OCI-LY3 (cell line): ENCODE results near the gene RARA.

ENCODE experiments used
- H2AFZ ChIP-seq: fragments of 200-600, 300-600 bp; shearing (Covaris generic); 2 replicates; pipeline ENCODE4 v1.6.0; 2014; ENCODE audit warnings: antibody characterized with exemption, low read depth, low read length
- H3K27ac ChIP-seq: fragments of 200-600, 300-600 bp; sonication (generic); 2 replicates; pipeline ENCODE4 v1.5.1; 2014; ENCODE audit warnings: mild to moderate bottlenecking, low read length, moderate library complexity, mixed read lengths
- H3K27me3 ChIP-seq: fragments of 200-600, 300-600 bp; sonication (generic); 2 replicates; pipeline ENCODE4 v1.6.1; 2014; ENCODE audit warnings: low read depth, low read length, mixed read lengths
- H3K36me3 ChIP-seq: fragments of 200-600, 300-600 bp; sonication (generic); replicated peaks from 2 replicates; pipeline ENCODE3; 2014; ENCODE audit warnings: low read depth, low read length, mixed read lengths
- H3K4me1 ChIP-seq: fragments of 300-600, 200-600 bp; sonication (generic); 2 replicates; pipeline ENCODE4 v1.6.1; 2014; ENCODE audit warnings: low read length, mixed read lengths
- H3K4me2 ChIP-seq: fragments of 200-600, 300-600 bp; sonication (generic); 2 replicates; pipeline ENCODE4 v1.6.1; 2014; ENCODE audit warnings: low read length, mixed read lengths
- H3K4me3 ChIP-seq: fragments of 300-600, 200-600 bp; sonication (generic); 2 replicates; pipeline ENCODE4 v1.5.1; 2014; ENCODE audit warnings: antibody characterized with exemption, mild to moderate bottlenecking, low read length, moderate library complexity
- H3K79me2 ChIP-seq: fragments of 300-600, 200-600 bp; shearing (Covaris generic); 2 replicates; pipeline ENCODE4 v1.6.1; 2014; ENCODE audit warnings: mild to moderate bottlenecking, low read length, mixed read lengths
- H3K9ac ChIP-seq: fragments of 300-600, 200-600 bp; shearing (Covaris generic); 2 replicates; pipeline ENCODE4 v1.6.0; 2014; ENCODE audit warnings: mild to moderate bottlenecking, low read length, moderate library complexity
- H3K9me3 ChIP-seq: fragments of 200-600, 300-600 bp; shearing (Covaris generic); 2 replicates; pipeline ENCODE4 v1.6.1; 2014; ENCODE audit warnings: low read length, mixed read lengths; ENCODE audit not compliant: insufficient read depth
- H4K20me1 ChIP-seq: fragments of 200-600, 300-600 bp; sonication (generic); 2 replicates; pipeline ENCODE4 v1.6.1; 2016; ENCODE audit warnings: low read length, mixed read lengths; ENCODE audit not compliant: insufficient read depth
- EZH2phosphoT487 ChIP-seq: fragments of 200-600 bp; shearing (Covaris generic); IDR thresholded peaks from 2 replicates; pipeline ENCODE4 v1.6.1; 2018; ENCODE audit warnings: antibody characterized with exemption, mixed run types, low read depth
- TF ChIP-seq, protein P1 (sequence below): fragments of 200-600, 300-600 bp; sonication (generic); IDR thresholded peaks from 2 replicates; pipeline ENCODE4 v1.5.1; 2014; ENCODE audit warnings: antibody characterized with exemption, low read length, low read depth

RARA gene

GRCh38 chr17:40331743-40332641 lies 23.0 kb downstream of the RARA start:
- no peak overlapping the region for H3K27ac ChIP-seq
- H3K4me2 ChIP-seq, result no peak overlapping the region
- H3K79me2 ChIP-seq, result peaks cover 79% of the 10 kb centered on the region
- H3K4me1 ChIP-seq, result peaks cover 19% of the 10 kb centered on the region
- no peaks in the 10 kb centered on the region for H3K9me3 ChIP-seq
- H3K4me3 ChIP-seq, result no peak overlapping the region
- no peak overlapping the region for H3K9ac ChIP-seq
- H4K20me1 ChIP-seq, result peaks cover 61% of the 10 kb centered on the region
- no peak for TF ChIP-seq EZH2phosphoT487
- TF ChIP-seq, protein P1, sequence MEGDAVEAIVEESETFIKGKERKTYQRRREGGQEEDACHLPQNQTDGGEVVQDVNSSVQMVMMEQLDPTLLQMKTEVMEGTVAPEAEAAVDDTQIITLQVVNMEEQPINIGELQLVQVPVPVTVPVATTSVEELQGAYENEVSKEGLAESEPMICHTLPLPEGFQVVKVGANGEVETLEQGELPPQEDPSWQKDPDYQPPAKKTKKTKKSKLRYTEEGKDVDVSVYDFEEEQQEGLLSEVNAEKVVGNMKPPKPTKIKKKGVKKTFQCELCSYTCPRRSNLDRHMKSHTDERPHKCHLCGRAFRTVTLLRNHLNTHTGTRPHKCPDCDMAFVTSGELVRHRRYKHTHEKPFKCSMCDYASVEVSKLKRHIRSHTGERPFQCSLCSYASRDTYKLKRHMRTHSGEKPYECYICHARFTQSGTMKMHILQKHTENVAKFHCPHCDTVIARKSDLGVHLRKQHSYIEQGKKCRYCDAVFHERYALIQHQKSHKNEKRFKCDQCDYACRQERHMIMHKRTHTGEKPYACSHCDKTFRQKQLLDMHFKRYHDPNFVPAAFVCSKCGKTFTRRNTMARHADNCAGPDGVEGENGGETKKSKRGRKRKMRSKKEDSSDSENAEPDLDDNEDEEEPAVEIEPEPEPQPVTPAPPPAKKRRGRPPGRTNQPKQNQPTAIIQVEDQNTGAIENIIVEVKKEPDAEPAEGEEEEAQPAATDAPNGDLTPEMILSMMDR, result no peak
- no peak overlapping the region for H2AFZ ChIP-seq
- H3K27me3 ChIP-seq, result no peaks in the 10 kb centered on the region
- peaks cover 20% of the 10 kb centered on the region for H3K36me3 ChIP-seq

- no peak overlapping the region for H3K9ac ChIP-seq
- peaks cover 61% of the 10 kb centered on the region for H3K79me2 ChIP-seq
- H3K4me3 ChIP-seq, result no peak overlapping the region
- no peaks in the 10 kb centered on the region for H3K27me3 ChIP-seq
- H4K20me1 ChIP-seq, result peaks cover 58% of the 10 kb centered on the region
- H2AFZ ChIP-seq, result no peak overlapping the region
- TF ChIP-seq, protein P1, result no peak
- TF ChIP-seq EZH2phosphoT487, result no peak
- no peak overlapping the region for H3K27ac ChIP-seq
- peaks cover 20% of the 10 kb centered on the region for H3K36me3 ChIP-seq
- H3K4me2 ChIP-seq, result no peak overlapping the region
- H3K9me3 ChIP-seq, result no peaks in the 10 kb centered on the region
- peaks cover 21% of the 10 kb centered on the region for H3K4me1 ChIP-seq
These were observed 24.9 kb downstream of the RARA start for GRCh38 chr17:40333781-40334448.

DNA sequence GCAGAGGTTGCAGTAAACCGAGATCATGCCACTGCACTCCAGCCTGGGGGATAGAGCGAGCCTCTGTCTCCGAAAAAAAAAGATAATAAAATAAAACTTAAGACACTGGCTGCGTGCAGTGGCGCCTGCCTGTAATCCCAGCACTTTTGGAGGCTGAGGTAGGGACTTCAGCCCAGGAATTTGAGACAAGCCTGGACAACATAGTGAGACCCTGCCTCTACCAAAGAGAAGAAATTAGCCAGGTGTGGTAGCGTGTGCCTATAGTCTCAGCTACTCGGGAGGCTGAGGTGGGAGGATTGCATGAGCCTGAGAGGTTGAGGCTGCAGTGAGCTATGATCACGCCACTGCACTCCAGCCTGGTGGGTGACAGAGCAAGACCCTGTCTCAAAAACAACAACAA lies 26.6 kb downstream of the RARA start:
- peaks cover 45% of the 10 kb centered on the region for H3K79me2 ChIP-seq
- no peak overlapping the region for H3K27ac ChIP-seq
- TF ChIP-seq, protein P1, result no peak
- TF ChIP-seq EZH2phosphoT487, result no peak
- H3K27me3 ChIP-seq, result no peaks in the 10 kb centered on the region
- H3K9me3 ChIP-seq, result no peaks in the 10 kb centered on the region
- H2AFZ ChIP-seq, result no peak overlapping the region
- peaks cover 20% of the 10 kb centered on the region for H3K36me3 ChIP-seq
- H3K4me3 ChIP-seq, result no peak overlapping the region
- peaks cover 60% of the 10 kb centered on the region for H4K20me1 ChIP-seq
- H3K4me2 ChIP-seq, result no peak overlapping the region
- no peak overlapping the region for H3K9ac ChIP-seq
- peaks cover 13% of the 10 kb centered on the region for H3K4me1 ChIP-seq

DNA sequence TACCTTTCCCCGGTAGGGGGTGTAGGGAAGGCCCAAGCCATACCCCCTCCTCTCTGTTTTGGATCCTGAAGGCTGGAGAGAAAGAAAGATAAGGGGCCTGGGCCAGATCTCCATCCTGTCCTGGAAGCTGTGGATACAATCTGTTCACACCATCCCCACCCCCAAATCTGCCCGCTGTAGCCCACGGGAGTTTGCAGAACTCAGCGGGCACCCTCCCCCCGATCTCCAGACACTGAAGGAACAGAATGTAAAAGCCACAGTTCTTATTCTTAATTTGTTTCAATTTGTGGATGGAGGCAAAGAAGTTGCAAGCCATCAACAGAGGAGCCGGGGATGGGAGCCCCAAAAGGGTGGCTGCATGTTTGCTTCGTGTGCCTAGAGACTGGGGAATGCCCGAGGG lies 28.4 kb downstream of the RARA start:
- Histone ChIP-seq H3K27me3 (no peaks in the 10 kb centered on the region), H3K9me3 (no peaks in the 10 kb centered on the region), H3K4me1 (peaks cover 24% of the 10 kb centered on the region), H3K9ac (no peak overlapping the region), H3K36me3 (peaks cover 7% of the 10 kb centered on the region), H3K4me3 (no peak overlapping the region), H3K79me2 (peaks cover 32% of the 10 kb centered on the region), H3K27ac (no peak overlapping the region), H4K20me1 (peaks cover 69% of the 10 kb centered on the region), H3K4me2 (no peak overlapping the region), H2AFZ (no peak overlapping the region)
- no peak for TF ChIP-seq EZH2phosphoT487
- TF ChIP-seq, protein P1, result no peak
